ENCODE data around the gene ZDHHC21. TPM values are rescaled to one million over a fixed set of nuclear protein-coding genes. Genes with fewer than 3 reads are reported as not detected.
A peak's percentile ranks its signal among the peaks of the same experiment; 100 is the strongest.

Gene ZDHHC21, protein sequence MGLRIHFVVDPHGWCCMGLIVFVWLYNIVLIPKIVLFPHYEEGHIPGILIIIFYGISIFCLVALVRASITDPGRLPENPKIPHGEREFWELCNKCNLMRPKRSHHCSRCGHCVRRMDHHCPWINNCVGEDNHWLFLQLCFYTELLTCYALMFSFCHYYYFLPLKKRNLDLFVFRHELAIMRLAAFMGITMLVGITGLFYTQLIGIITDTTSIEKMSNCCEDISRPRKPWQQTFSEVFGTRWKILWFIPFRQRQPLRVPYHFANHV
- total RNA-seq = 16.7 and 17.2 TPM in 2 replicates

DNA sequence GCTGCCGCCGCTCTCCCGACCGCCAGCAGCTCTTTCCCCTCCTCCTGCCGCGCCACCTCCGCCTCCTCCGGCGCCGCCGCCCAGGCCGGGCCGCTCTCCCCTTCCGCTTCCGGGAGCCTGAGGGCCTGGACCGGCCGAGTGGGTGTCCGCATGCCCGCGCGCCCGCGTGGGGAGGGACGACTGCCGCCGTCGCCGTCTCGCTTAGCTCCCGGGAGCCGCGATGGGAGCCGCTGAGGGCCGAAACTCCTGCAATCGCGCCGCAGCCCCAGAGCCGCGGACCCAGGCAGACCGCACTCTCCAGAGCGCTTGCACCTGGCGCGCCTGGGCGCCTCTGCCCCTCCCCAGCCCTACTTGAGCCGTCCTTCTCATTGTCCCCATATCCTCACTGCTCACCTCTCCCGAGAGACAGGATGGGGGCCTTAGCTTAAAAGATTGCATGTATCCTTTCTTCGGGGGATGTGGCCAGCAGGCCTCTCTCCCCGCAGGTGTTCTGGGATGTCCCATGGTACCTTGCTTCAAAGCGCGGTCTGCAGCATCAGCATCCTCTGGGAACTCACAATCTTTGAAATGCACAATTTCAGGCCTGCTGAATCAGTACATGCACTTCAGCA, at the start of gene ZDHHC21:
ZDHHC21 (minus strand) TSS at position 182 of the 611 bp plus-strand sequence. CDS start 19,092 bp downstream, outside the sequence.
- DNase-seq = peak; percentile 63

DNA sequence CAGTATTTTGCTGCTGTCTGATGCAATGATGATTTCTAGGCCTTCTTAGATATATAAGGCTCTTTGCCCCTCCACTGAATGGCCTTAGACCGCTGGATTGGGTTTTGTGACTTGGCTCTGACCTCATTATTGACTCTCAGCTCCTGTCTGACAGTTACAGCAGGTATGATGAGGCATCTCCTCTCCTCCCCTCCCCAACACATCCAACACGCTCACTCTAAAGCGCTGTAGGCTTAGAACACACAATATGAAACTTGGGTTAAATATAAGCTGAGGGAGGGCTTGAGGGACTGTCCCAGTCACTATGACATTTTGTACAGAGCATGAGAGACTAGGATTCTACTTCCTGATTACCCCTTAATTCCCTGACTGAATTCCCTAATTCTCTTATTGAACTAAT, 48.1 kb upstream of the ZDHHC21 start:
- no peak for DNase-seq

DNA sequence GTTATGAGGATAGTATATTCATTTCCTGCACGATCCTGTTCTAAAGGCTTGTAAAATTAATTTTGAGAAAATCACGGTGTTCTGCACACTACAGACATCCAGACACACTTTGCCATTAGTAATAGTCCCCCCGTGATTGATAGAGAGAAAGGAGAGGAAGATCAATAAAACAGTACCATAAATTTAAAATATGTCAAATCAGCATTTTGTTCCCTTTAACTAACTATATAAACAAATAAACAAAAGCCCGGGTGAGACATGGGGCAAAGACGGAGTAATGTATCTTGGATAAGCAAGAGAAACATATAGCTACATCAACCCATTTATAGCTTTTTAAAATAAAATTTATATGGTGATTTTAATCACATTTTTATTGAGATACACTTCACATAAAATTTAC, 39.9 kb upstream of the ZDHHC21 start:
- DNase-seq = no peak

DNA sequence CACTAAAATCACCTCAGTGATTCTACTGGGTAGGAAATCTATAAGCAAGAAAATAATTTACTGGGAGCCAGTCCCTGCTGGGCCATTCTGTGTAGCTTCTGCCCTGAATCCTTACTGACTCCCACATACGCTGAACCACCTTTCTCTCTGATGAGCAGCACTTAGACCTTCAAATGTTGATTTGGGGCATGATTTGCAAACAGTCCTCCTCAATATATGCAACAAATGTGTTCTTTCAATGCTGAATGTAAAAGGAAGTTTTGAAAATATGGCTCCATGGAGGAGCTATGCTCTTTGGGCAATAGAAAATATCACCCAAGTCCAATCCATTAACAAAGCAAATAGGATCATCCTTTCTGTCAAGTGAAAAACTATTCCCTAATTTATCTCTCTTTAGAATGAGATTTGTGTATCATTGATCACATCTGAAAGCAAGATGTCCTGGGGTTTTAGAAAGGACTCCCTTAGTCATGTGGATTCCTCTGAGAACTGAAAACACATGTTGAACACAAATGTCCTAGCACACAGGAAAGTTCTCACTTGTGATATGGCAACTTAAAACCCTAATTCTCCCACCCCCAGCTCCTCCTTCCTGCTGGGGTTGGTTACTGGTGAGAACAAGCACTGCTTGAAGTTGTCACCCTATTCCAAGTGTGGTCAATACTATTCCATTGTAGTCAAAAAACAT, 38.2 kb upstream of the ZDHHC21 start:
- DNase-seq = no peak

DNA sequence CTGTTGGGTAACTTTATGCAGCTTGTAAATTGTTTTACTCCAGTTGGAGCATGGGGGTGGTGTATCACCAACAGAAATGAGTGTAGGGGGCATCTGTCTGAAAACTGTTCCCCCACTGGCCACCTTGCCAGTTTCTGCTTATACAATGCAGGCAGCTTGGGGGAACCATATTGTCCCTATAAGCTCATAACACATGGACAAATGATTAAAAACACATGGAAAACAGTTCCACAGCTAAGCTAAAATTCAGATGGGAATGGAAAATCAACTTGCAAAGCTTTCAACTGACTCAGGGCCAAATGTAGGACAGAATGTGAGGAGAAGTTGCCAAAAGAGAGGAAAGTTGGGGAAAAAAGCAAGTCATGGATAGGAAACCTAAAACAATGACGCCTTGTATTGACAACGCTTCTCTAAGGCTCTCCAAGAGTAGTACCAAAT, 37.2 kb upstream of the ZDHHC21 start:
- DNase-seq = no peak

DNA sequence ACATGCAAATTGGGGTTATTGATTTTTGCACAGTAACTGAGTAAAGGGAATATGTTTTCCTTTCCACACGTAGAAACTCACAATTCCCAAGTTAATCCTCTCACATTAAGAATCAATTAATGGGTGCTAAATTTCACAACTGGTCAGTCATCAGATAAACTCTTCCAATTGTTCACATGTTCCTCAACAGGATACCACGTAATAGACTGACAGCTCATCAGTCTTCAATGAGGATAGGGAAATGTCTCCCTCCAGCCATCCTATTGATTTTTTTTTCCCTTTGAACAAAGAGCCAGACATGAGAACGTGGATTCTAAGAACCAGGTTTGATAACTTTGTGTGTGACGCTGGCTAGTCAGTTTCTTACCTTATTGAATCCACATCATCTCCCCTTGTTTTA, 30.1 kb upstream of the ZDHHC21 start:
- no peak for DNase-seq

DNA sequence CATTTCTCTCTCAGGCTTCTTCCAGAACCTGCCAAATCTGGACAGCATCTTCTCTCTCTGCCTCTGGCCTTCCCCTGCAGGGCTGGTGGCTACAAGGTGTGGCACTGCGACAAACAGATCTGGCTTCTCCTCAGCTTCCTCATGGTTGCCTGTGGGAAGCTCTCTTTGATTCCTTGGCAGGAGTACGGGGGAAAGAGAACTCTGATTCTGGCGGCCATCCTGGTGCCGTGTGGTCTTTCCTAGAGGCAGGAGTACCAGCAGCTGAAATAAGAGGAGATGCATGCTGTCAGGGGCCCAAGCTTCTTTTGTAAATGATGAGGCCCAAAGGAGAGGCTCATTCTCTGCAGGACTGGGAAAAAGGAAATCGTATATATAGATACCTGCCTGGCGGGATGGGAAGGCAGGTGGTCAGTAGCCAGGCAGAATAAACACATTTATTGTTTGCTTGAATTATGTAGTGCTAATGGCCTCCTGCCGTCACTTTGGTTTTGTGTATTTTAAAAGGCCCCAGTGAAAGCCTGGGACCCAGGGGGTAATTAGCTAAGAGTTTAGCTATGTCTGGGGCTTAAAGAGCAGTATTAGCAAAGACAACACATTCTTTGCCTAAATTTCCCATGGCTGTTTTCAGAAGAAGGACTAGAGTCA, 29.3 kb upstream of the ZDHHC21 start, which contains the start of gene CER1:
CER1 (minus strand) TSS at position 343 of the 645 bp plus-strand sequence; CDS start at position 282, 61 bp downstream.
- DNase-seq = no peak

DNA sequence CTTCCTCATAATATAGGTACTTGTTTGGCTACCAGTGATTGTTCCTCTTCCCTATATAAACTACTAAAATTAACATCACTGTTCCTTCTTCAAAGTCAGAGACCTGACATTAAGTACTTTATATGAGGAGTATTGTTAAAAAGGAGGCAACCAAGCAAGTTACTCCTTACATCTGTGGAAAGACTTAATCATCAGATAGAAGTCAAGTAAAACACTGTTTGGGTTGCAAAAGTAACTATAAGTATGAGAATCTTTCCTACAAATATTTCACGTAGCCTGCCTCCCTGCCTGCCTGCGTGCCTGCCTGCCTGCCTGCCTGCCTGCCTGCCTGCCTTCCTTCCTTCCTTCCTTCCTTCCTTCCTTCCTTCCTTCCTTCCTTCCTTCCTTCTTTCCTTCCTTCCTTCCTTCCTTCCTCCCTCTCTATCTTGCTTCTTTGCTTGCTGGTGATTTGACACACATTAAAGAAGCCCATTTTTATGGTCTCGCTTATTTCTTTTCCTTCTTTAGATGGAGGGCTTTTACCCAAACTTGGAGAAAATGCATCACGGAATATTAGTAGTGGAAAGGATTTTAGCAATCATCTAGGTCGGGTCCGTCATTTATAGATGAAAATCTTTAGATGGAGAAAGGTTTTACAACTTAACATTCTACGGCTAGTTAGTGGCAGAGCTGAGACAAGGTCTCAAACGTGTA, 26.1 kb upstream of the ZDHHC21 start:
- no peak for DNase-seq

DNA sequence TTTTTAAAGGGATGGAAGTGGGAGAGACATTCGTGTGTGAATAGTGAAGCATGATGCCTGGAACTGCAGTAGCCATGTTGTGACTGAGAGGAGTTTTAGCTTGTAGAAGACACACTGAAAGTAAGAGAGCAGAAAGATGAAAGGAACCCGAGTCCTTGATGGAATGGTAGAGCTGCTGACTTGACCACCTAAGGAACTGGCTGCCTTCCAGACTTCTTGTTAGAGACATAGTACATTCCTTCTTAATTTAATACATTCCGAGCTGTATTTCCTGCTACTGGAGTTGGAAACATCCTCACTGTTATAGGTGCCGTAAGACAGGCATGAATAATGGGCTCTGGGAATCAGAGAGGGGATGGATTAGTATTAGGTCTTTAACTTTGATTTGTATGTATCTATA, 21.9 kb upstream of the ZDHHC21 start:
- DNase-seq = peak; percentile 26

DNA sequence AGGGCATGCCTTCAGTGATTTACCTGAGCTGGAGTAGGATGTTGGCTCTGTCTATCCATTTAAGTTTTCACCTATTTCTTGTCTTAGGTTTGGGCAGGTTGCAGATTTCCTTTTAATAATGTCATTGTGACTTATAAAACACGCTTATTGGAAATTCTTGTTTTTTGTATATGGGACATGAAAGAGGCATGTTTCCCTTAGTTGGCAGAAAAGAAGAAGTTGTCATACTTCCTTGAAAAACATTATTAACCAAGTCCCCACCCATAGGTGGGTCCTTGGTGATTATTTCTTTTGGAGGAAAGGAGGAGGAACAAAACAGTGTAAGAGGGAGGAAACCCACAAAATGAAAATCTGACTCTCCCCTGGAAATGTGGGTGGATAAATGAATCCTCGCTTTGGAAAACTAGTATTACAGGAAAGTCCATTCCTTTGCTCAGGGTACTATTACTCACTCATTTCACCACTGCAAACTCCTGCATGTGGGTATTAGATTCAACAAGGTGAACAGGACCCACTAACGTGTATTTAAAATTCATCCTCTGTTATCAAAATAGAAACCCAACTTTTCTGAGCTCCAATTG, 20.0 kb upstream of the ZDHHC21 start:
- DNase-seq = no peak

DNA sequence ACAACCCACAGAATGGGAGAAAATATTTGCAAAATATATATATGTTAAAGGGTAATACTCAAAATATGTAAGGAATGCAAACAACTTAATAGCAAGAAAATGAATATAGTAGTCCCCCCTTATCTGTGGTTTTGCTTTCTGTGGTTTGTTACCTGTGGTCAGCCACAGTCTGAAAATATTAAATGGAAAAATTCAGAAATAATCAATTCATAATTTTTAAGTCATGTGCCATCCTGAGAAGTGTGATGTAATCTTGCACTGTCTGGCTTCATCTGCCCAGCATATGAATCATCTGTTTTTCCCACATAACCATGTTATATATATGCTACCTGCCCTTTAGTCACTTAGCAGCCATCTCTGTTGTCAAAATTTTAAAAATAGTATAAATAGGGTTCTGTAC, 17.6 kb upstream of the ZDHHC21 start:
- DNase-seq = no peak

DNA sequence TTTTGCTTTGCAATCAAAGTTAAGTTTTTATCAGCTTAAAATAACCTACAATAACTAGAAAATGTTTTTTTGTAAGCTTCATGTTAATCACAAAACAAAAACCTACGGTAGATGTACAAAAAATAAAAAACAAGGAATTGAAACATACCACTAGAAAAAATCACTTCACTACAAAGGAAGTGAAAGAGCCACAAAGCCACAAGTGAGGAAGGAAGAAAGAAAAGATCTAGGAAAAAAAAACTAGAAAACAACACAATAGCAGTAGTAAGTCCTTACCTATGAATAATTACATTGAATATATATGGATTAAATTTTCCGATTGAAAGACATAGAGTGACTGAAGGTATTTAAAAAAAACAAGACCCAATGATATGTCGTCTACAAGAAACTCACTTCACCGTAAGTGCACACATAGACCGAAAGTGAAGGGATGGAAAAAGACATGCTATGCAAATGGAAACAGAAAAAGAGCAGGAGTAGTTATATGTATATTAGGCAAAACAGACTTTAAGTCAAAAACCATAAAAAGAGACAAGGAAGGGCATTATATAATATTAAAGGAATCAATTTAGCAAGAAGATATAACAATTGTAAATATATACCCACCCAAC, 13.4 kb upstream of the ZDHHC21 start:
- DNase-seq = no peak

DNA sequence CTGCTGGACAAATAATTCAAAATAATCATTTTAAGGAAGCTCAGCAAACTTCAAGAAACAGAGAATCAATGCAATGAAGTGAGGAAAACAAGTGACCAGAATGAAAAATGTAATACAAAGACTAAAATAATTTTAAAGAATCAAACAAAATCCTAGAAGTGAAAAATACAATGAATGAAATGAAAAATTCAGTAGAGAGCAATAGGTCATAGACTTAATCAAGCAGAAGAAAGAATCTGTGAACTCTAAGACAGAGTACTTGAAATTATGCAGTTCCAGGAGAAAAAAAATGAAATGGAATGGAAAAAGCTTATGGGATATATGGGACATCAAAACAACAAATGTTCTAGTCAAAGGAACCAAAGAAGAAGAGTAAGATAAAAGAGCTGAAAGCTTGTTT, 11.8 kb upstream of the ZDHHC21 start:
- DNase-seq = no peak

DNA sequence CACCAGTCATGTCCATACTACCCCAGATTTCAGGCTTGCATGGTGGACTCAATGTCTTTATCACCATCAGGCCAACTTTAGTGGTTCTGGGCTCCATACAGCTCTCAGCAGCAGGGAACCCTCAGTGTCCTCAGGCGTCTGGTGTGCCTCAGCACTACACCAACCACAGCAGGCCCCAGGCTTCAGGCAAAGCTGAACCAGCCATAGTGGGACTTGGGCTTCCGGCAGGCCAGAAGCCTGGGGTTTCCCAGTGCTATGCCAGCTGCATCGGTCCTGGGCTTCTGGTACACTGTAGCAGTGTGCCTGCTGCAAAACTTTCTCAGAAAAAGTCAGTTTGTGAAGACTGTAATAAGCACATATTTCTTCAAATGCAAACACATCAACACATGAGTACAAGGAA, 11.0 kb upstream of the ZDHHC21 start:
- DNase-seq = no peak

DNA sequence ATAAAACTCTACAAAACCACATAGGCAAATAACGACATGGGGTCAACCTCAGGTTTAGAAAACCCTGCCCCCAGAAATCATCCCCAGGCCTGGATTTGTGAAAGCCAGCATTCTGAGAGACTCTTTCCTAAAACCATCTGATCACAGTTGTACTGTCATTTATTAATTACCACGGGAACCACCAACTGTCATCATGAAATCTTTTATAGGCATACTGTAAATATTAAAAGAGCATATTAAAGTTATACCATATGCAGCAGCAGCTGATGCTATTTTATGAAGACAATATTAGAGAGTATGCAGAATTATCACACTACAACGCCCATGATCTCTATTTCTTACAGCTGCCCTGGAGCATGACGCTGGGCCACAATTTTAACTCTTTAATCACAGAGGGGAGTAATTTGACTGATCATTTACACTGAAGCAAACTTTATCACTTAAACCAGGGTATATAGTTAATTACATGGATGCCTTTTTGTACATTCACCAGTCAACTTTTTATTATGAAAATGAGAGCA, 9.0 kb upstream of the ZDHHC21 start:
- DNase-seq = no peak

DNA sequence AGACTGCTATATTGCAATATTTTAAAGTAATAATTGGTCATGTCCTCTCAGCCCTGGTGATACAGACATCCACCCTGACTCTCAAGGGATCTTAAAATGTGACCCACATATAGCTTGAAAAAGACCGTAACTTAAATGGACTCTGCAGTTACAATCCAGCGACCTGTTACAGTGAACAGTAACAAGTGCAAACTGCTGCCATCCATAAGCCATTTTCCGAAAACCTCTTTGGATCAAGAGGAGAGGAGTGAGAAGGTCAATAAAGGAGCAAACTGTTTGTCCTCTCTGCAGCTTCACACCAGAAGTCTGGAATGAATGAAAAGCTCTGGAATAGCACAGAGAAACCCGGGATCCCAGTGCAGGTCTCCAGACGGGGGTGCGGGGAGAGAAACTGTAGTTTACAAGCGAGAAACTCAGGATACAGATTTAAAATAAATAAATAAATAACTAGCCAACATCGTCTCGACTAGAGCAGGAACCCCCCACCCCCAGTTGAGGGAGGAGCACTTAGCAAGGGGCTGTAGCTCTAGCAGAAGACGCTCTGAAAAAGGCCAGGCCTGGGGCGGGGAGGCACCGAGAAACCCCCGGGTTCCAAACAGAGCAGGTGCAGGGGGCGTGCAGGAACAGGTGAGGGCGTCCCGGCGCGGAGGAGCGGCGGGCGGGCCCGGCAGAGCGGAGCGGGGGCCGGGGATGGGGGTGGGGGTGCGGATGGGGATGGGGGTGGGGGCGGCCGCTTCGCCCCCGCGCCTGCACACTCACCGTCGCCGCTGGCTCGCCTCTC, 572 bp downstream of the ZDHHC21 start:
- DNase-seq = peak; percentile 35

DNA sequence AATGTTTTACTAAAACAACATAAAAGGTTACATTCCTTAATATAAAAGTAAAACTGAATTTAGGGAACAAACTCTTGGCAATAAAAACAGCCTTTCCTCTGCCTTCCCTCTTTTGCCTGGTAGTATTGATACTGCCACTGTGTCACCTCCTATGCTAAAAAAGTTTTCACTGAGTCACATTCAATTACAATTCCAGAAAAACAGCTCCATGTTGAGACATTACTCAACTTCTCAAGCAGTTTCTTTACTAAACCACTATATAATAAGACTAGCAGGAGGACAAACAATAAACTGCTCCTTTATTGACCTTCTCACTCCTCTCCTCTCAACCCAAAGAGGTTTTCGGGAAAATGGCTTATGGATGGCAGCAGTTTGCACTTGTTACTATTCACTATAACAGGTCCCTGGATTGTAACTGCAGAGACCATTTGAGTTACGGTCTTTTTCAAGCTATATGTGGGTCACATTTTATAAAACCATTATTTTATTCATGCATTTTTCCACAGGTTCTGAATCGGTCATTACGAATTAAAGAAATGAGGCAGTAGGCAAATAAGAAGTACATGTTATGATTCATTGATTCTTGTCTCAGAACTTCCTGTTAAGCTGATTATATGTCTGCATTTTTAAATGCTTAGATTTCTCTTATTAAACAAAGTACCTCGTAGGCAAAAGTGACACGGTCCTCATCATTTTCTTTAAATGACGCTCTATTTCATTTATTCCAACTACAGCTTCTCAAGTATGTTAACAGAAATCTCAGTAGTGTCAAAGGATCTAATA, 2.1 kb downstream of the ZDHHC21 start:
- DNase-seq = peak; percentile 19

DNA sequence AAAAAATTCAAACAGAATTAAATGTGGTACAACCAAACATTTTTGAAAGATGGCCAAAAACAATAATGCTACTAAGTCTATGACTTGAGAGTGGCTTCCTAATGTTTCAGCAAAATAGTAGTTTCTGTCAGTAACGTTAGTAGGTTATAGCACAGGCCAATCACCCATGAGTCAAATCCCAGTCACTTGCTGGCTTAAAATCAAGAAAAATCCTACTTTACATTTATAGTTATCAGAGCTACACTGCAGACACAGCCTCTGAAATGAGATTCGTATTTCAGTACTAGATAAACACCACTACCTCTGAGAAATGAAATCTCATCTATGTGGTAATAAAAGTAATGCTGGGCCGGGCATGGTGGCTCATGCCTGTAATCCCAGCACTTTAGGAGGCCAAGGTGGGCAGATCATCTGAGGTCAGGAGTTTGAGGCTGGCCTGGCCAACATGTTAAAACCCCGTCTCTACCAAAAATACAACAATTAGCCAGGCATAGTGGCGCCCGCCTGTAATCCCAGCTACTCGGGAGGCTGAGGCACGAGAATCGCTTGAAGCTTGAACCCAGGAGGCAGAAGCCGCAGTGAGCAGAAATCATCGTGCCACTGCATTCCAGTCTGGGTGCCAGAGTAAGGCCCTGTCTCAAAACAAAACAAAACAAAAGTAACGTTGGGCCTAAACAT, 6.1 kb downstream of the ZDHHC21 start:
- peak; percentile 50 for DNase-seq

DNA sequence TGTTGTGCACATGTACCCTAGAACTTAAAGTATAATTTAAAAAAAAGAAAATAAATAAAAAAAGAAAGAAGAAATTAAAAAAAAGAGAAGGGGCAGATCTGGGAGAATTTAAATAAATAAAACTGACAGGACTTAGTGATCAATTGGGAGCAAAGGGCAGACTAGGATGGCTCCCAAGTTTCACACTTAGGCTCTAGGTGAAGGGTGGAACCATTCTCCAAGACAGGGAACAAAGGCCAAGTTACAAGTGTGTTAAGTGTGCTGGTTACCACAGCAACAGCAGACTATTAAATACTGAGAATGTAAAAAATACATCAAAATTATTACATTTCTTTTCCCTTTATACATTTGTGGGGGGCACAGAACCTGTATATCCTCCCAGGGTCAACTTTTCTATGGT, 7.1 kb downstream of the ZDHHC21 start:
- DNase-seq = no peak
